Measurements from ENCODE around the gene MBD3L3.
"Not testable (repeated sequence)": the region's sequence is repeated elsewhere in the genome, so short reads cannot be mapped to it uniquely, and the experiment has no call there.

Gene MBD3L3

DNA sequence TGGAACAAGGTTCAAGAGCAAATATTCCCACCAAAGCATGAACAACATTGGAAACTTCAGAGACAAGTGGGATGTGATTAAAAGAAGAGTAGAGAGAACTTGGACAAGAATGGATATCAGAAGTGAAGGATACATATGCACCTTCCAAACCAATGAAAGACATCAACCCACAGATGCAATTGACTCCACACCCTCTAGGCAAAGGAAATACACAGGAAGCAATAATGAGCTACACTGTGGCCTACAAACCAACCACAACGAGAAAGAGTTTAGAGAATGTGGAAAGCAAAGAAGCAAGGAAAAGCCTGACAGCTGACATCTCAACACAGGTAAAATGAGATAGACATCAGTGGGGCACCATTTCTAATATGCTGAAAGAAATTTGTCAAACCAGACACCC is 29.7 kb downstream of the MBD3L3 start:
- not testable (repeated sequence) for H3K4me3 ChIP-seq (ENCODE audit: extremely low read depth, insufficient read depth, low read length, poor library complexity, severe bottlenecking); H3K36me3 ChIP-seq (ENCODE audit: control insufficient read depth, insufficient read depth, low read length); H3K9me3 ChIP-seq (ENCODE audit: control insufficient read depth, low read length); H3K4me1 ChIP-seq (ENCODE audit: control insufficient read depth, insufficient read depth, low read length, poor library complexity, severe bottlenecking); H3K27ac ChIP-seq (ENCODE audit: low read depth, low read length, severe bottlenecking)
- no CpG with 5 or more reads among the region's 1 CpG for WGBS, 2 experiments (ENCODE audit: insufficient coverage in 2 of 2)

DNA sequence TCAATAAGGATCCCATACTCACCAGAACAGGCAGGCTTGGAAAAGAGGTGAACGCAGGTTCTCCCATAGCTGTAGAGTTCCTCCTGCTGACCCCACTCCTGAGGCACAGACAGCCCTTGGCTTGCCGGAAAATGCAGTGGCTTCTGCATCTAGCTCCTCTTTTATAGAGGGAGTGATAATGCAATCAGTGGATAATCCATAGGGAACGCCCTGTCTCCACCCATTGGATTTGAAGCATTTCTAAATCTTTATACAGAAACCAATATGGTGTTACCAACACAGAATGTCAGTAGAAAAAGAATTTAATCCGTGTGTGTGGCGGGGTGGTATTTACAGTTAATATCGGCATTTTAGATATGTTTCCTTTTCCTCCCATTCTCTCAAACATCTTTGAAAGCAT is 37.1 kb downstream of the MBD3L3 start, which contains the start of gene MBD3L2B:
Gene MBD3L2B (minus strand): TSS at position 101 of the 400 bp plus-strand sequence. CDS start 34 bp downstream, at position 67.
- no CpG with 5 or more reads among the region's 6 CpGs for WGBS, 2 experiments (ENCODE audit: insufficient coverage in 2 of 2)
- peaks cover 11% of the 10 kb centered on the region for H3K9me3 ChIP-seq (ENCODE audit: control insufficient read depth, low read length)
- H3K4me1 ChIP-seq (ENCODE audit: control insufficient read depth, insufficient read depth, low read length, poor library complexity, severe bottlenecking); H3K4me3 ChIP-seq (ENCODE audit: extremely low read depth, insufficient read depth, low read length, poor library complexity, severe bottlenecking); H3K36me3 ChIP-seq (ENCODE audit: control insufficient read depth, insufficient read depth, low read length); H3K27ac ChIP-seq (ENCODE audit: low read depth, low read length, severe bottlenecking): not testable (repeated sequence)

DNA sequence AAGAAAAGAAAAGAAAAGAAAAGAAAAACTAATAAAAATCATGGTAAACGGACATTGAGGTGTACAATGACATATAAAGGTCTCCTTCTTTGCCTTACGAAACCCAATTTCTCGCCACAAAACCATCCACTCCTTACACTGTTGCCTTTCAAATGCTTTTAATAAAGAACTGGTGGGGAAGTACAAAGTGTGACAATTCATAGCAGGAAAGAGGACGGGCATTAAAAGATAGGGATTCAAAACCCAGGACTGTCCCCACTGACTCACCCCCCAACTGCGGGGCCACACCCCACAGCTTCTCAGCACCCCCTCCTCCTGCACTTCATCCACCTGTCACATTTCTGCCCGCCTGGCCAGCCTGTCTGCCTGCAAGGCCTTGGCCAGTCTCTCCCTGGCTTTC is 39.6 kb downstream of the MBD3L3 start:
- 80 to 100% methylated on average over 1 to 2 of the region's 6 CpGs for WGBS, 2 experiments (ENCODE audit: insufficient coverage in 2 of 2)
- H3K9me3 ChIP-seq (ENCODE audit: control insufficient read depth, low read length) = peaks cover 19% of the 10 kb centered on the region
- H3K27ac ChIP-seq (ENCODE audit: low read depth, low read length, severe bottlenecking) = no peak overlapping the region
- H3K4me1 ChIP-seq (ENCODE audit: control insufficient read depth, insufficient read depth, low read length, poor library complexity, severe bottlenecking) = no peaks in the 10 kb centered on the region
- H3K4me3 ChIP-seq (ENCODE audit: extremely low read depth, insufficient read depth, low read length, poor library complexity, severe bottlenecking) = no peak overlapping the region
- H3K36me3 ChIP-seq (ENCODE audit: control insufficient read depth, insufficient read depth, low read length) = no peaks in the 10 kb centered on the region

DNA sequence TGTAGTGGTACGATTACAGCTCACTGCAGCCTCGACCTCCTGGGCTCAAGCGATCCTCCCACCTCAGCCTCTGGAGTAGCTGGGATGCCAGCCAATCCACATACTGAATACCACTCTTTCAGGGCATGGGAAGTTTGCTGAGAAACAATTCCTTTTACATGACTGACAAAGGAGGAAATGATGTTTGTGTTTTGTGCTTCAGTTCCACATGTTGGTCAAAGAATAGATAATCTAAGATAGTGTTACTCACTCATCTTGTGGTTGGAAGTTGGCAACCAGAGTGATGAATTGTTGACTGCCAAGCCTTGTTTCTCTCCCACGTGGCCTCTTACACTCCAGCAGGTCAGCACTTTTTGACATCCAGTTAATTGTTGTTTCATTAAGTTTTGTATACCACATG is 44.8 kb downstream of the MBD3L3 start:
- no CpG with 5 or more reads among the region's 4 CpGs for WGBS, 2 experiments (ENCODE audit: insufficient coverage in 2 of 2)
- Histone ChIP-seq H3K4me3 (ENCODE audit: extremely low read depth, insufficient read depth, low read length, poor library complexity, severe bottlenecking) (no peak overlapping the region), H3K36me3 (ENCODE audit: control insufficient read depth, insufficient read depth, low read length) (no peaks in the 10 kb centered on the region), H3K27ac (ENCODE audit: low read depth, low read length, severe bottlenecking) (no peak overlapping the region), H3K4me1 (ENCODE audit: control insufficient read depth, insufficient read depth, low read length, poor library complexity, severe bottlenecking) (no peaks in the 10 kb centered on the region), H3K9me3 (ENCODE audit: control insufficient read depth, low read length) (peaks cover 41% of the 10 kb centered on the region)

DNA sequence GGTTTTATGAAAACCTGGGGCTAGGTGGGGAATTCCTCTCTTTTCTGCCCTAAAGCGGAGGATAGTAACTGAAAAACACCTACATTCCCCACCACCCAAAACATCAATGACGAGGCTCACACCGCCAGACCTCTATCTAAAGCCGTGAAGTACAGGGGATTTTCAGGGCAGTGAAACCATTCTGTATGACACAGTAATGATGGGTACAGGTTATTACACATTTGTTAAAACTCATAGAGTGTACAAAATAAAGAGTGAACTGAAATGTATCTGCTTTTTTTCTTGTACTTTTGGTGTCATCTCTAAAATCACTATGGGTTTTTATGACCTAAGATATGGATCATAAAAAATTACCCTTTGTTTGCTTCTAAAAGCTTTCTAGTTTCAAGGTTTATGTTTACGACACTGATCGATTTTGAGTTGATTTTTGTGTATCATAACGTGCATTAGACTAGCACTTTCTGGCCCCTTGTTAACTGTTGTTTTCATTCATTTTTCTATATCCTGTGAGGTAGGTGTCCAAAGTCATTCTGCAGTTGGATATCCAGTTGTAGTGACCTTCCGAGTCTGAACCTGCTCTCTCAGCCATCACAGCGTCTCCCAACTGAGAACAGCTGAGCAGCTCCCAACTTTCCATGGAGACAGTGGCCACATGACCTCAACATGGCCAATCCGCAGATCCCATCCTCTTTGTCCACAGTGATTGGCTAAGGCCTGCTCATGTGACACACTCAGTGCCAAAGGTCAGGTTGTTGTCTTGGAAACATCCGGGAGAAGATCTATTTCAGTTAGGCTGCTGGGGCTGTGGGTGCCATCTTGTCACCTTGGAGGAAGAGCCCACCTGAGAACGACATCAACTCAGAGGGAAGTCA is 47.5 kb downstream of the MBD3L3 start:
- Histone ChIP-seq H3K4me3 (ENCODE audit: extremely low read depth, insufficient read depth, low read length, poor library complexity, severe bottlenecking) (no peak overlapping the region), H3K27ac (ENCODE audit: low read depth, low read length, severe bottlenecking) (no peak overlapping the region), H3K9me3 (ENCODE audit: control insufficient read depth, low read length) (peaks cover 35% of the 10 kb centered on the region), H3K36me3 (ENCODE audit: control insufficient read depth, insufficient read depth, low read length) (no peaks in the 10 kb centered on the region), H3K4me1 (ENCODE audit: control insufficient read depth, insufficient read depth, low read length, poor library complexity, severe bottlenecking) (no peaks in the 10 kb centered on the region)
- WGBS, 2 experiments (ENCODE audit: insufficient coverage in 2 of 2) = 73 to 77% methylated on average over 7 to 9 of the region's 12 CpGs

DNA sequence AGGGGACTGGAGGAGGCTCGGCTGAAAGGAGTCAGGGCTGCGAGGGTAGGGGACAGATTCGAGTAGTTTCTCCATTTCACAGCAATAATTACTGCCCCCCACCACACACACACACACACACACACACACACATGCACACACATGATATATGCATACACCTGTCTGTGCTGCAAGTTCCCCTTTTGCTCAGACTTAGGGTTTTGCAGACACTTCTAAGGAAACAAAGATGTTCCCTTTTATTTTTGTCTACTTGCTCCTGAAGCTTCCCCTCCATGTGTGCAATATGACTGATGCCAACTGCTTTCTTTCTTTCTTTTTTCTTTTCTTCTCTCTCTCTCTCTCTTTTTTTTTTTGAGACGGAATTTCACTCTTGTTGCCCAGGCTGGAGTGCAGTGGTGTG is 50.6 kb downstream of the MBD3L3 start:
- WGBS, 2 experiments (ENCODE audit: insufficient coverage in 2 of 2) = 25 to 50% methylated on average over 2 of the region's 4 CpGs
- H3K36me3 ChIP-seq (ENCODE audit: control insufficient read depth, insufficient read depth, low read length) = no peaks in the 10 kb centered on the region
- H3K4me3 ChIP-seq (ENCODE audit: extremely low read depth, insufficient read depth, low read length, poor library complexity, severe bottlenecking) = no peak overlapping the region
- H3K27ac ChIP-seq (ENCODE audit: low read depth, low read length, severe bottlenecking) = no peak overlapping the region
- H3K4me1 ChIP-seq (ENCODE audit: control insufficient read depth, insufficient read depth, low read length, poor library complexity, severe bottlenecking) = no peaks in the 10 kb centered on the region
- peaks cover 31% of the 10 kb centered on the region for H3K9me3 ChIP-seq (ENCODE audit: control insufficient read depth, low read length)

All from mesodermal cell (in vitro differentiated cells).